Upper lobe of right lung (tissue), 1 donor: ENCODE data around the gene SEMA6B. TPM values are rescaled to one million over a fixed set of nuclear protein-coding genes. Genes with fewer than 3 reads are reported as not detected.

ENCODE experiments used
- ATAC-seq: fragments of 200-7000 bp; cut with Tn5 transposase; one replicate; pipeline ENCODE4 v1.9.1; 2020; ENCODE audit warnings: mild to moderate bottlenecking, moderate library complexity
- DNase-seq: peaks from one replicate; pipeline ENCODE4 v3.0.0-alpha.2; 2020
- H3K27ac ChIP-seq: fragments of 200-600 bp; one replicate; pipeline ENCODE4 v1.8.0; 2022
- H3K27me3 ChIP-seq: fragments of 200-600 bp; one replicate; pipeline ENCODE4 v1.8.0; 2022; ENCODE audit warnings: mild to moderate bottlenecking
- H3K36me3 ChIP-seq: fragments of 200-600 bp; one replicate; pipeline ENCODE4 v1.8.0; 2022
- H3K4me1 ChIP-seq: fragments of 200-600 bp; one replicate; pipeline ENCODE4 v1.8.0; 2022
- H3K4me3 ChIP-seq: fragments of 200-600 bp; one replicate; pipeline ENCODE4 v1.8.0; 2022; ENCODE audit warnings: mild to moderate bottlenecking
- H3K9me3 ChIP-seq: fragments of 200-600 bp; one replicate; pipeline ENCODE4 v1.8.0; 2022
- intact Hi-C: fragments of 100-400 bp; cut with DNase I; formaldehyde crosslinking; loops from one replicate; pipeline ENCODE4 v1.11.0; 2022
- total RNA-seq: library from RNA; stranded (reverse); fragmentation: NEBNext Ultra II Directional; extraction: Animal tissue kit (Norgen Biotek cat#: 25700); gene quantifications from one replicate; pipeline ENCODE4 v1.2.1, GENCODE V29; 2021
- TF ChIP-seq, protein P1 (sequence below): fragments of 200-600 bp; IDR thresholded peaks from one replicate; pipeline ENCODE4 v1.8.0; 2022; ENCODE audit warnings: antibody characterized with exemption
- donor health status: DM: no; HTN: yes; CAD: no; lungs with severe emphysema.

The SEMA6B gene
- total RNA-seq, 1 donor from 2014 or later: 20.3 TPM

GRCh38 chr19:4571305-4571917, 11.9 kb upstream of the SEMA6B start:
- TF ChIP-seq, protein P1, sequence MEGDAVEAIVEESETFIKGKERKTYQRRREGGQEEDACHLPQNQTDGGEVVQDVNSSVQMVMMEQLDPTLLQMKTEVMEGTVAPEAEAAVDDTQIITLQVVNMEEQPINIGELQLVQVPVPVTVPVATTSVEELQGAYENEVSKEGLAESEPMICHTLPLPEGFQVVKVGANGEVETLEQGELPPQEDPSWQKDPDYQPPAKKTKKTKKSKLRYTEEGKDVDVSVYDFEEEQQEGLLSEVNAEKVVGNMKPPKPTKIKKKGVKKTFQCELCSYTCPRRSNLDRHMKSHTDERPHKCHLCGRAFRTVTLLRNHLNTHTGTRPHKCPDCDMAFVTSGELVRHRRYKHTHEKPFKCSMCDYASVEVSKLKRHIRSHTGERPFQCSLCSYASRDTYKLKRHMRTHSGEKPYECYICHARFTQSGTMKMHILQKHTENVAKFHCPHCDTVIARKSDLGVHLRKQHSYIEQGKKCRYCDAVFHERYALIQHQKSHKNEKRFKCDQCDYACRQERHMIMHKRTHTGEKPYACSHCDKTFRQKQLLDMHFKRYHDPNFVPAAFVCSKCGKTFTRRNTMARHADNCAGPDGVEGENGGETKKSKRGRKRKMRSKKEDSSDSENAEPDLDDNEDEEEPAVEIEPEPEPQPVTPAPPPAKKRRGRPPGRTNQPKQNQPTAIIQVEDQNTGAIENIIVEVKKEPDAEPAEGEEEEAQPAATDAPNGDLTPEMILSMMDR: no peak
- Histone ChIP-seq H3K27me3 (peaks cover 4% of the 10 kb centered on the region), H3K4me1 (peaks cover 10% of the 10 kb centered on the region), H3K36me3 (no peaks in the 10 kb centered on the region), H3K27ac (no peak overlapping the region), H3K4me3 (no peak overlapping the region), H3K9me3 (no peaks in the 10 kb centered on the region)
- intact Hi-C loops: loop anchor here (10.0 kb wide), 1 partner anchor 63 kb away; the partner anchor contains the start of gene TNFAIP8L1
- DNase-seq (no peak), ATAC-seq (no peak)

DNA sequence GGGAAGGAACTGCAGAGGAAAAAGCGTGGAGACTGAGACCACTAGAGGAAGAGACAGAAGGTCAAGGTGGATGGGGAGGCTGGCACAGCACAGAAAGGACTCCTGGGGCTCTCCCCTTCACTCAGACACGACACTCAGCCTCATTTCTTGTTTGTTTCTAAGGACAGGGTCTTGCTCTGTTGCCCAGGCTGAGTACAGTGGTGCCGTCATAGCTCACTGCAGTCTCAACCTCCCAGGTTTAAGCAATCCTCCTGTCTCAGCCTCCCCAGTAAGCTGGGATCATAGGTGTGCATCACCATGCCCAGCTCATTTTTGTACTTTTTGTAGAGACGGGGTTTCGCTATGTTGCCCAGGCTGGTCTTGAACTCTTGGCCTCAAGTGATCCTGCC, 11.4 kb upstream of the SEMA6B start:
- no peak overlapping the region for H3K27ac ChIP-seq
- no peaks in the 10 kb centered on the region for H3K36me3 ChIP-seq
- TF ChIP-seq, protein P1: no peak
- DNase-seq (no peak), ATAC-seq (no peak)
- peaks cover 10% of the 10 kb centered on the region for H3K4me1 ChIP-seq
- intact Hi-C loops: loop anchor here (10.0 kb wide), 1 partner anchor 64 kb away; the partner anchor contains the start of gene TNFAIP8L1
- no peaks in the 10 kb centered on the region for H3K27me3 ChIP-seq
- H3K9me3 ChIP-seq: no peaks in the 10 kb centered on the region
- no peak overlapping the region for H3K4me3 ChIP-seq

- H3K4me3 ChIP-seq: no peak overlapping the region
- no peak for ATAC-seq
- H3K36me3 ChIP-seq: no peaks in the 10 kb centered on the region
- H3K27me3 ChIP-seq: no peaks in the 10 kb centered on the region
- peaks cover 5% of the 10 kb centered on the region for H3K4me1 ChIP-seq
- H3K9me3 ChIP-seq: no peaks in the 10 kb centered on the region
- intact Hi-C loops: loop anchor here (10.0 kb wide), 1 partner anchor 64 kb away; the partner anchor contains the start of gene TNFAIP8L1
- TF ChIP-seq, protein P1: no peak
- DNase-seq: no peak
- no peak overlapping the region for H3K27ac ChIP-seq
Measured at GRCh38 chr19:4570402-4570801, 10.9 kb upstream of the SEMA6B start.

DNA sequence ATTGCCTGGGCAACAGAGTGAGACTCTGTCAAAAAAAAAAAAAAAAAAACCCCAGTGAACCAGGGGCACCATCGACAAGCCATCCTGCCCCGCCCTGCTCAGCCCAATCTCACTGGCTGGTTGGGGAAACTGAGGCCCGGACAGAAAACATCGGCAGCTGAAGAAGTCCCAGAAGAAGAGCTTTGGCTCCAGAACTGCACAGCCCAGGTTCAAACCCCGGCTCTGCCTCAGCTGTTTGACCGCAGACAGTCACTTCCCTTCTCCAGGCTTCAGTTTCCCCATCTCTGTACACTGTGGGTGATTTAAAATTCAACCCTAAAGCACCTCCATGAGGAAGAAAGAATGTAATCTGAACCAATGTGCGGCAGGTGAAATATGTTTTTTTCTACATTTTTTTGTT, 9.4 kb upstream of the SEMA6B start:
- Histone ChIP-seq H3K4me3 (no peak overlapping the region), H3K36me3 (no peaks in the 10 kb centered on the region), H3K27me3 (no peaks in the 10 kb centered on the region), H3K9me3 (no peaks in the 10 kb centered on the region), H3K4me1 (no peaks in the 10 kb centered on the region), H3K27ac (no peak overlapping the region)
- no peak for DNase-seq
- TF ChIP-seq, protein P1: no peak
- intact Hi-C loops: no loop called here
- ATAC-seq: peak; percentile 60

GRCh38 chr19:4567584-4568071, 8.1 kb upstream of the SEMA6B start:
- no peak overlapping the region for H3K4me3 ChIP-seq
- peak; percentile 84 for DNase-seq
- intact Hi-C loops: no loop called here
- H3K4me1 ChIP-seq: no peaks in the 10 kb centered on the region
- no peak overlapping the region for H3K27ac ChIP-seq
- TF ChIP-seq, protein P1: peak; percentile 70
- no peaks in the 10 kb centered on the region for H3K36me3 ChIP-seq
- peak; percentile 86 for ATAC-seq
- H3K27me3 ChIP-seq: no peaks in the 10 kb centered on the region
- H3K9me3 ChIP-seq: no peaks in the 10 kb centered on the region
